Upper lobe of right lung (tissue), 1 donor: ENCODE data around the gene LCN10. TPM values are rescaled to one million over a fixed set of nuclear protein-coding genes. Genes with fewer than 3 reads are reported as not detected.

ENCODE experiments used
- ATAC-seq: fragments of 200-7000 bp; cut with Tn5 transposase; one replicate; pipeline ENCODE4 v1.9.1; 2020; ENCODE audit warnings: mild to moderate bottlenecking, moderate library complexity
- DNase-seq: peaks from one replicate; pipeline ENCODE4 v3.0.0-alpha.2; 2020
- H3K27ac ChIP-seq: fragments of 200-600 bp; one replicate; pipeline ENCODE4 v1.8.0; 2022
- H3K27me3 ChIP-seq: fragments of 200-600 bp; one replicate; pipeline ENCODE4 v1.8.0; 2022; ENCODE audit warnings: mild to moderate bottlenecking
- H3K36me3 ChIP-seq: fragments of 200-600 bp; one replicate; pipeline ENCODE4 v1.8.0; 2022
- H3K4me1 ChIP-seq: fragments of 200-600 bp; one replicate; pipeline ENCODE4 v1.8.0; 2022
- H3K4me3 ChIP-seq: fragments of 200-600 bp; one replicate; pipeline ENCODE4 v1.8.0; 2022; ENCODE audit warnings: mild to moderate bottlenecking
- H3K9me3 ChIP-seq: fragments of 200-600 bp; one replicate; pipeline ENCODE4 v1.8.0; 2022
- CTCF ChIP-seq: fragments of 200-600 bp; IDR thresholded peaks from one replicate; pipeline ENCODE4 v1.8.0; 2022; ENCODE audit warnings: antibody characterized with exemption
- intact Hi-C: fragments of 100-400 bp; cut with DNase I; formaldehyde crosslinking; loops from one replicate; pipeline ENCODE4 v1.11.0; 2022
- total RNA-seq: library from RNA; stranded (reverse); fragmentation: NEBNext Ultra II Directional; extraction: Animal tissue kit (Norgen Biotek cat#: 25700); gene quantifications from one replicate; pipeline ENCODE4 v1.2.1, GENCODE V29; 2021
- donor health status: DM: no; HTN: yes; CAD: no; lungs with severe emphysema.

Gene LCN10
- total RNA-seq, 1 donor from 2014 or later, result 11.2 TPM

GRCh38 chr9:136744773-136745172 is 2.0 kb upstream of the LCN10 start:
- TF ChIP-seq CTCF, result no peak
- intact Hi-C loops, result no loop called here
- H3K4me1 ChIP-seq, result peaks cover 29% of the 10 kb centered on the region
- no peaks in the 10 kb centered on the region for H3K36me3 ChIP-seq
- DNase-seq, result no peak
- H3K27me3 ChIP-seq, result peaks cover 31% of the 10 kb centered on the region
- H3K27ac ChIP-seq, result no peak overlapping the region
- no peak overlapping the region for H3K4me3 ChIP-seq
- no peaks in the 10 kb centered on the region for H3K9me3 ChIP-seq
- no peak for ATAC-seq

GRCh38 chr9:136743639-136744211 is 985 bp upstream of the LCN10 start:
- intact Hi-C loops, result no loop called here
- Histone ChIP-seq H3K4me3 (no peak overlapping the region), H3K27me3 (peaks cover 31% of the 10 kb centered on the region), H3K27ac (no peak overlapping the region), H3K36me3 (no peaks in the 10 kb centered on the region), H3K4me1 (peaks cover 23% of the 10 kb centered on the region), H3K9me3 (no peaks in the 10 kb centered on the region)
- TF ChIP-seq CTCF, result no peak
- DNase-seq (no peak), ATAC-seq (no peak)

GRCh38 chr9:136741883-136742571 is 713 bp downstream of the LCN10 start:
- H3K4me3 ChIP-seq, result peak overlapping the region; percentile 23
- ATAC-seq (peak; percentile 23), DNase-seq (no peak)

GRCh38 chr9:136740971-136741882 is 1.5 kb downstream of the LCN10 start:
- H3K36me3 ChIP-seq, result no peaks in the 10 kb centered on the region
- H3K9me3 ChIP-seq, result no peaks in the 10 kb centered on the region
- no peak overlapping the region for H3K27ac ChIP-seq
- ATAC-seq, result peak; percentile 20
- H3K4me3 ChIP-seq, result peak overlapping the region; percentile 23
- H3K27me3 ChIP-seq, result peaks cover 31% of the 10 kb centered on the region
- intact Hi-C loops, result no loop called here
- DNase-seq, result no peak
- H3K4me1 ChIP-seq, result peaks cover 17% of the 10 kb centered on the region
- no peak for TF ChIP-seq CTCF

More at GRCh38 chr9:136741883-136742571, 713 bp downstream of the LCN10 start:
- TF ChIP-seq CTCF, result no peak
- H3K9me3 ChIP-seq, result no peaks in the 10 kb centered on the region
- no peak overlapping the region for H3K27ac ChIP-seq
- intact Hi-C loops, result no loop called here
- H3K36me3 ChIP-seq, result no peaks in the 10 kb centered on the region
- peaks cover 31% of the 10 kb centered on the region for H3K27me3 ChIP-seq
- H3K4me1 ChIP-seq, result peaks cover 17% of the 10 kb centered on the region

- ATAC-seq (no peak), DNase-seq (no peak)
- no peak for TF ChIP-seq CTCF
- H3K9me3 ChIP-seq, result no peaks in the 10 kb centered on the region
- no peak overlapping the region for H3K4me3 ChIP-seq
- H3K36me3 ChIP-seq, result no peaks in the 10 kb centered on the region
- intact Hi-C loops, result no loop called here
- H3K4me1 ChIP-seq, result peaks cover 17% of the 10 kb centered on the region
- H3K27ac ChIP-seq, result no peak overlapping the region
- H3K27me3 ChIP-seq, result peaks cover 31% of the 10 kb centered on the region
These were observed 2.2 kb downstream of the LCN10 start for GRCh38 chr9:136740491-136740890.
